Stomach smooth muscle (tissue), 2 donors: ENCODE data around the gene DEPDC5.

Experiments used
- H3K27ac ChIP-seq: one replicate; pipeline ENCODE4 v1.7.0; 2013; ENCODE audit warnings: mild to moderate bottlenecking, low read length, inconsistent platforms
- H3K27me3 ChIP-seq, 2 donors: one replicate each; pipeline ENCODE4 v1.7.0; 2013; ENCODE audit warnings: low read length in 2 of 2; ENCODE audit not compliant: insufficient read depth in 2 of 2, control insufficient read depth in 1 of 2
- H3K36me3 ChIP-seq, 2 donors: one replicate each; pipeline ENCODE4 v1.7.0; 2013; ENCODE audit warnings: low read length in 2 of 2; ENCODE audit not compliant: control insufficient read depth in 2 of 2, insufficient read depth in 2 of 2
- H3K4me1 ChIP-seq: one replicate; pipeline ENCODE4 v1.7.0; 2013; ENCODE audit warnings: low read length; ENCODE audit not compliant: control insufficient read depth, insufficient read depth
- H3K4me3 ChIP-seq, 2 donors: one replicate each; pipeline ENCODE4 v1.7.0; 2013; ENCODE audit warnings: low read length in 2 of 2
- H3K9ac ChIP-seq, 2 donors: one replicate each; pipeline ENCODE4 v1.7.0; 2013; ENCODE audit warnings: low read length in 2 of 2, mild to moderate bottlenecking in 1 of 2
- H3K9me3 ChIP-seq, 2 donors: one replicate each; pipeline ENCODE4 v1.7.0; 2013; ENCODE audit warnings: low read length in 2 of 2; ENCODE audit not compliant: control insufficient read depth in 2 of 2
- donor health status: healthy.
- donor health status: Pancreatic carcinoma.

Gene DEPDC5

DNA sequence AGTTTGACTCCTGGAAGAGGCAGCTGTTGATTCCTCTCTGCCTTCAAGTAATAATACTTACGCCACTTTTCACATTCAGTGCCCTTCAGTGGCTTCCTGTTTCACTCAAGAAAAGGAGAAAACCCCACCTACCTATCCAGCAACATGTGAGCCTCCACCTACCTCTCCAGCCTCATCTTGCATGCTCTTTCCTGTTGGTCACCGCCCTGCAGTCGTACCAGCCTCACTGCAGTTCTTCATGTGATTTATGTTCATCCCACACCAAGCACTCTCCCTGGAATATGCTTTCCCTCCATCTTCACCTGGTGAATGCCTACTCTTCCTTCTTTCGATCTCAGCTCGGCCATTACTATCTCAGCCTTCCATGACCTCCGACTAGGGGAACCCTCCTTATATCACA is 168.7 kb downstream of the DEPDC5 start:
- H3K4me3 ChIP-seq, result no peak overlapping the region
- H3K27ac ChIP-seq, result no peak overlapping the region

DNA sequence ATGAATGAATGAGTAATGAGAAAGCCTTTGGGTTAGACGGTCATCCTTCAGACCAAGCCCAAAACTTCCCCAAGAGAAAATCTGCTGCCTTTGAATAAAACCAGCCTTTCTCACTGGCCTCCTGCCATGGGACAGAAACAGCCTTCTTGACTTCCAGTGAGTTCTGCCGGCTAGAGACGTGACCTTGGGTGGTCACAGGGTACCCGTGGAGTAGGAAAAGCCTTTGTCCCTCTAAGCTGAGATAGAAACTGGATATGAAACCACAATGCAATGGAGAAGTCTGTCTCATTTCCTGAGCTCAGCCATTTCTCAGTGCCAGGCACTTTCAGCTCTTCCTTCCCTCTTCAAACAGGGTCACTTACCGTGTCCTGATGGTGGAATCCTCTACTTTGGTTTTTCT is 169.3 kb downstream of the DEPDC5 start:
- H3K4me1 ChIP-seq, result no peaks in the 10 kb centered on the region
- H3K9me3 ChIP-seq, result no peaks in the 10 kb centered on the region
- no peaks in the 10 kb centered on the region for H3K36me3 ChIP-seq
- H3K27ac ChIP-seq, result no peak overlapping the region
- no peak overlapping the region for H3K9ac ChIP-seq
- no peak overlapping the region for H3K4me3 ChIP-seq
- H3K27me3 ChIP-seq, result peaks cover 0 to 2% of the 10 kb centered on the region in 2 donors

More for the DNA sequence above, 168.7 kb downstream of the DEPDC5 start:
- H3K4me1 ChIP-seq, result no peaks in the 10 kb centered on the region
- no peaks in the 10 kb centered on the region for H3K36me3 ChIP-seq
- peaks cover 0 to 2% of the 10 kb centered on the region in 2 donors for H3K27me3 ChIP-seq
- H3K9ac ChIP-seq, result no peak overlapping the region
- no peaks in the 10 kb centered on the region for H3K9me3 ChIP-seq

DNA sequence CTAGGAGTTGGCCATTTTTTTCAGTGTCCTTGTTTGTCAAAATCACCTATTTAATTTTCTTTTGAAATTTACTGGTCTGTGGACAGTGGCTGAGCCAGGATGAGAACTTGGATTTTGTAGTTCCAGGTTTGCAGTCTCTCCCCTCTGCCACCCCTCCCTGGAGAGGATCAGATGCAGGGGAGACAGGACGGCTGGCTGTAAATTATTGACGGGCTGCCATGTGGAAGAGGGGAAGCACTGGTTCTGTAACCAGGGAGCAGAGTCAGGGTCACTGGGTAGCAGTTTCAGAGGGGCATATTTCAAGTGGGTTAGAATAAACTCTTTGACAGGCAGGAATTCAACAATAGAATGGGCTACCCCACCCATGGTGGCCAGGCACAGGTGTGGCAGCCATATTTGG is 169.9 kb downstream of the DEPDC5 start:
- Histone ChIP-seq H3K4me3 (no peak overlapping the region), H3K27me3 (peaks cover 0 to 2% of the 10 kb centered on the region in 2 donors), H3K27ac (no peak overlapping the region), H3K9me3 (no peaks in the 10 kb centered on the region), H3K36me3 (no peaks in the 10 kb centered on the region), H3K9ac (no peak overlapping the region), H3K4me1 (no peaks in the 10 kb centered on the region)

DNA sequence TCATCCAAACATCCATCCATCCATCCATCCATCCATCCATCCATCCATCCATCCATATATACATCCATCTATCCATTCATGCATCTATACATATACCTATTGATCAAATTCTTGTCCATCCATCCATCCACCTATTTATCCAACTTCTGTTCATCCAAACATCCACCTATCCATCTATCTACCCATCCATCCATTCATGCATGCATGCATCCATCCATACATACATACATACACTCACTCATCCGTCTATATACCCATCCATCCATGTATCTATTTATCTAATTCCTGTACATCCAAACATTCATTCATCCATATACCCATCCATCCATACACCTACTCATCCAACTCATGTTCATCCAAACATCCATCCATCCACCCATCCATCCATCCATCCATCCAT is 171.2 kb downstream of the DEPDC5 start:
- peaks cover 0 to 2% of the 10 kb centered on the region in 2 donors for H3K27me3 ChIP-seq
- no peaks in the 10 kb centered on the region for H3K36me3 ChIP-seq
- no peaks in the 10 kb centered on the region for H3K9me3 ChIP-seq
- H3K9ac ChIP-seq, result no peak overlapping the region
- H3K27ac ChIP-seq, result no peak overlapping the region
- no peak overlapping the region for H3K4me3 ChIP-seq
- no peaks in the 10 kb centered on the region for H3K4me1 ChIP-seq

- Histone ChIP-seq H3K4me1 (no peaks in the 10 kb centered on the region), H3K36me3 (no peaks in the 10 kb centered on the region), H3K27ac (no peak overlapping the region)
Measured at GRCh38 chr22:31926024-31926423, 172.2 kb downstream of the DEPDC5 start.

GRCh38 chr22:31926969-31927368 is 173.2 kb downstream of the DEPDC5 start:
- no peak overlapping the region for H3K9ac ChIP-seq
- no peak overlapping the region for H3K4me3 ChIP-seq
- no peaks in the 10 kb centered on the region for H3K36me3 ChIP-seq
- H3K27ac ChIP-seq, result no peak overlapping the region
- peaks cover 0 to 2% of the 10 kb centered on the region in 2 donors for H3K27me3 ChIP-seq
- H3K4me1 ChIP-seq, result no peaks in the 10 kb centered on the region
- H3K9me3 ChIP-seq, result no peaks in the 10 kb centered on the region

More at GRCh38 chr22:31926024-31926423, 172.2 kb downstream of the DEPDC5 start:
- peaks cover 0 to 2% of the 10 kb centered on the region in 2 donors for H3K27me3 ChIP-seq
- no peak overlapping the region for H3K4me3 ChIP-seq
- no peak overlapping the region for H3K9ac ChIP-seq
- H3K9me3 ChIP-seq, result no peaks in the 10 kb centered on the region

DNA sequence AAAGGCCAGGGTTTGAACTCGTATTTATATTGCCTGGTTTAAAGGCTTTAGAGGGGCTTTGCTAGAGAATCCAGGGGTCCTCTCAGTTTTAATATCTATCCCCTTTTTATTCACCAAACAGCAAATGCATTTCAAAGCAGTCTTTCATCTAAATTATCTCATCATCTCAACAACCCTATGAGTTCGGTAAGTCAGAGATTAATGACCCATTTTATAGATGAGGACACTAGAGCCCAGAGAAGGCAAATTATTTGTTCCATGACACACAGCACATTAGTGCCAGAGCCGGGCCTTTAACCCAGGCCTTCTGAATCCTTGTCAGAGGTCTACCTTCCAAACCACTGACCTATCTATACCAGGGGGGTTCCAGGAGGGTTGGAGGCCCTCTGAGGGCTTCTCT is 173.7 kb downstream of the DEPDC5 start:
- Histone ChIP-seq H3K27me3 (peaks cover 0 to 2% of the 10 kb centered on the region in 2 donors), H3K27ac (no peak overlapping the region)

GRCh38 chr22:31929167-31929930 is 175.5 kb downstream of the DEPDC5 start:
- Histone ChIP-seq H3K9me3 (no peaks in the 10 kb centered on the region), H3K4me3 (no peak overlapping the region), H3K27me3 (no peaks in the 10 kb centered on the region), H3K27ac (no peak overlapping the region), H3K4me1 (no peaks in the 10 kb centered on the region), H3K36me3 (no peaks in the 10 kb centered on the region), H3K9ac (no peak overlapping the region)

More for the DNA sequence above, 173.7 kb downstream of the DEPDC5 start:
- Histone ChIP-seq H3K4me3 (no peak overlapping the region), H3K9me3 (no peaks in the 10 kb centered on the region), H3K36me3 (no peaks in the 10 kb centered on the region), H3K9ac (no peak overlapping the region), H3K4me1 (no peaks in the 10 kb centered on the region)

- Histone ChIP-seq H3K27ac (no peak overlapping the region), H3K4me1 (no peaks in the 10 kb centered on the region), H3K4me3 (no peak overlapping the region), H3K9me3 (no peaks in the 10 kb centered on the region), H3K27me3 (no peaks in the 10 kb centered on the region), H3K36me3 (no peaks in the 10 kb centered on the region), H3K9ac (no peak overlapping the region)
Measured at GRCh38 chr22:31932863-31933262, 179.0 kb downstream of the DEPDC5 start.

DNA sequence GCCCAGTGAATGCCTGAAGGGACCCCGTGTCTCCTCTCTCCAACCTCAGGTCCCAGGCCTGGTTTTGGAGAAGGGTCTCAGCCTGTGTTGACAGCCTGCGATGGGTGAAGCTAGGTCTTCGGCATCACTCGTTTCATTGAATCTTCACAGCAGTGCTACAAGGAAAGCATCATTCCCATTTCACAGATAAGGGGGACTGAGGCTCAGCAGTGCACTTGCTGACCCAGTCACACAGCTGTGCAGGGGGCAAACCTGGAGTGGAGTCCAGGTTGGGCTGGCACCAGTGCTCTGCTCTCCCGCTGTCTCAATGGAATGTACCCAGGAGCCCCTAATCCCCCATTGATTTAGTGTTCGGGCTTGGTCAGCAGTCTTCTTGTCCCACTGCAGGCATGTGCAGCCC is 179.6 kb downstream of the DEPDC5 start:
- no peak overlapping the region for H3K9ac ChIP-seq
- H3K9me3 ChIP-seq, result no peaks in the 10 kb centered on the region
- H3K27me3 ChIP-seq, result no peaks in the 10 kb centered on the region
- H3K4me3 ChIP-seq, result no peak overlapping the region
- H3K36me3 ChIP-seq, result no peaks in the 10 kb centered on the region
- H3K27ac ChIP-seq, result no peak overlapping the region
- no peaks in the 10 kb centered on the region for H3K4me1 ChIP-seq

DNA sequence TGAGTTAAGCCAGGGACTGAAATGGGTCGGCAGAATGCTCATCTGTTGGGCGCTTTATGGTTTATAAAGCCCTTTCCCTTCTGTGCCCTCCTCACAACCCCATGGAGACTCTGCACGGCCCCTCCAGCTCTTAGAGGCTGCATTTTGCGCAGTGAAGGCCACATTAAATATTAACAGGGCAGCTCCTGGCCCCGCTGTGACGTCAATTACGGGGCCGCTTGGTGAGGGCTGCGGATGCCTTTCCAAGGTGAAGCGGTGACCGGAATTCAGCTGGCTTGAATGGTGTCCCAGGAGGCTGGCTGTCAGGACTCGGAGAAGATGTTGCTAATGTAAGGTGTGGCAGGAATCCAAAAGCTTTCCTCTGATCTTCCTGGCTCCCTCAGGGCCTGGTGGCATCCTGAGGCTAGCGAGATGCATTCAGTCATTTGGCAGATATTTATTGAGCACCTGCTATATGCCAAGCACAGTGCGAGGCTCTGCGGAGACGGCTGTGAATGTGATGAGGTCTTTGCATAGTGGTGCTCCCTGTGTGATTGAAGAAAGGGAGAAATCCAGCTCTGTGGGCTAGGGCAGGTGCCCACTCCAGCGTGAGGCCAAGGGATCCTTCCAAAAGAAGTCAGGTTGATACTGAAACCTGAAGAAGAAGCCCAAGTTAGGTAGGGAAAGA is 180.1 kb downstream of the DEPDC5 start:
- Histone ChIP-seq H3K9ac (no peak overlapping the region), H3K27me3 (no peaks in the 10 kb centered on the region), H3K36me3 (no peaks in the 10 kb centered on the region), H3K4me3 (no peak overlapping the region), H3K27ac (no peak overlapping the region), H3K9me3 (no peaks in the 10 kb centered on the region), H3K4me1 (no peaks in the 10 kb centered on the region)
